Fibroblast of lung (primary cell): Measurements from ENCODE around the gene SERTAD2. TPM values are rescaled to one million over a fixed set of nuclear protein-coding genes. Genes with fewer than 3 reads are reported as not detected.

Source experiments
- DNase-seq, 2 donors: peaks; one replicate each; pipeline versions ENCODE4 v3.0.0 to v3.0.0-alpha.2; 2010; ENCODE audit warnings: low read depth in 2 of 2
- H2AFZ ChIP-seq: 2 replicates; pipeline ENCODE4 v1.5.1; 2012; ENCODE audit warnings: low read length, control low read depth, inconsistent platforms
- H3K27ac ChIP-seq: 2 replicates; pipeline ENCODE4 v1.5.1; 2011; ENCODE audit warnings: low read length, control low read depth; ENCODE audit not compliant: insufficient read depth
- H3K27me3 ChIP-seq: 2 replicates; pipeline ENCODE4 v1.5.1; 2011; ENCODE audit warnings: mild to moderate bottlenecking, low read length; ENCODE audit not compliant: control insufficient read depth, insufficient read depth
- H3K36me3 ChIP-seq: 2 replicates; pipeline ENCODE4 v1.5.1; 2011; ENCODE audit warnings: low read length; ENCODE audit not compliant: control insufficient read depth, insufficient read depth
- H3K4me1 ChIP-seq: 2 replicates; pipeline ENCODE4 v1.5.1; 2011; ENCODE audit warnings: low read length; ENCODE audit not compliant: control insufficient read depth, insufficient read depth; ENCODE audit errors: extremely low read depth
- H3K4me2 ChIP-seq: 2 replicates; pipeline ENCODE4 v1.5.1; 2011; ENCODE audit warnings: low read length, control low read depth; ENCODE audit not compliant: insufficient read depth; ENCODE audit errors: extremely low read depth
- H3K4me3 ChIP-seq, 4 experiments: fragments of 200-600 bp in 1 of 4; sonication (generic) in 1 of 4; replicated peaks in 1 of 4; 2 replicates each; pipeline ENCODE4 v1.5.1; 2011 to 2016; ENCODE audit warnings: low read length in 4 of 4, low read depth in 3 of 4, mild to moderate bottlenecking in 3 of 4, control low read depth in 2 of 4, inconsistent platforms in 1 of 4, mixed read lengths in 1 of 4; ENCODE audit not compliant: insufficient read depth in 1 of 4; ENCODE audit errors: control extremely low read depth in 1 of 4
- H3K79me2 ChIP-seq: 2 replicates; pipeline ENCODE4 v1.5.1; 2012; ENCODE audit warnings: mild to moderate bottlenecking, low read length, inconsistent platforms; ENCODE audit not compliant: control insufficient read depth, insufficient read depth
- H3K9ac ChIP-seq: 2 replicates; pipeline ENCODE4 v1.5.1; 2011; ENCODE audit warnings: mild to moderate bottlenecking, low read length, control low read depth; ENCODE audit not compliant: insufficient read depth
- H3K9me3 ChIP-seq: 2 replicates; pipeline ENCODE4 v1.5.1; 2012; ENCODE audit warnings: low read depth, low read length; ENCODE audit not compliant: control insufficient read depth, insufficient read depth
- H4K20me1 ChIP-seq: 2 replicates; pipeline ENCODE4 v1.5.1; 2011; ENCODE audit warnings: low read length; ENCODE audit not compliant: control insufficient read depth, insufficient read depth; ENCODE audit errors: extremely low read depth
- CTCF ChIP-seq, 2 donors: IDR thresholded peaks in 1 of 2; conservative IDR thresholded peaks in 1 of 2; 1 replicate in 1 of 2; 2 replicates in 1 of 2; pipeline ENCODE4 v1.5.1; 2011 to 2012; ENCODE audit warnings: low read length in 2 of 2, control low read depth in 1 of 2, inconsistent platforms in 1 of 2, low read depth in 1 of 2, mild to moderate bottlenecking in 1 of 2
- EZH2 ChIP-seq: IDR thresholded peaks from 2 replicates; pipeline ENCODE4 v1.5.1; 2012; ENCODE audit warnings: low read length, control low read depth, mild to moderate bottlenecking; ENCODE audit errors: missing control alignments
- polyA plus RNA-seq, 2 donors: library from polyadenylated mRNA; depleted of rRNA in 1 of 2; stranded (reverse) in 1 of 2; unstranded in 1 of 2; fragments of >200 nt; gene quantifications; 2 replicates each; pipeline ENCODE4 v1.2.1, GENCODE V29; 2011 to 2012; ENCODE audit warnings: missing spikeins in 1 of 2
- total RNA-seq: library from RNA; depleted of rRNA; stranded (reverse); fragments of >200 nt; gene quantifications from 2 replicates; pipeline ENCODE4 v1.2.1, GENCODE V29; 2014

The SERTAD2 gene
- total and polyA plus RNA-seq, 2 donors (not counting 1 experiment from before 2014, with no cell fraction given) = 15.2 to 16.5 TPM

GRCh38 chr2:64692401-64692800 lies 38.7 kb upstream of the SERTAD2 start:
- TF ChIP-seq EZH2 (no peak), CTCF (conservative IDR thresholded peaks at IDR 0.05 in 1 of 2, IDR thresholded peaks at IDR 0.05 in 1 of 2; ENCODE audit: low read depth in 1 of 2, low read length in 2 of 2) (no peak)
- Histone ChIP-seq H3K4me1 (no peaks in the 10 kb centered on the region), H3K9ac (no peak overlapping the region), H3K27ac (no peak overlapping the region), H3K79me2 (no peaks in the 10 kb centered on the region), H3K4me3 (no peak overlapping the region), H3K9me3 (no peaks in the 10 kb centered on the region), H2AFZ (no peak overlapping the region), H3K36me3 (no peaks in the 10 kb centered on the region), H4K20me1 (no peaks in the 10 kb centered on the region), H3K27me3 (no peaks in the 10 kb centered on the region), H3K4me2 (no peak overlapping the region)
- DNase-seq = peak; percentile 28 to 94

- no peaks in the 10 kb centered on the region for H3K36me3 ChIP-seq
These were observed 35.2 kb upstream of the SERTAD2 start for GRCh38 chr2:64688909-64689308.

GRCh38 chr2:64686283-64686956 lies 32.7 kb upstream of the SERTAD2 start:
- no peak overlapping the region for H2AFZ ChIP-seq
- DNase-seq = no peak

More at GRCh38 chr2:64688909-64689308, 35.2 kb upstream of the SERTAD2 start:
- H3K9ac ChIP-seq = no peak overlapping the region
- H3K9me3 ChIP-seq = no peaks in the 10 kb centered on the region
- TF ChIP-seq EZH2 (no peak), CTCF (conservative IDR thresholded peaks at IDR 0.05 in 1 of 2, IDR thresholded peaks at IDR 0.05 in 1 of 2; ENCODE audit: low read depth in 1 of 2, low read length in 2 of 2) (no peak)
- H3K4me1 ChIP-seq = no peaks in the 10 kb centered on the region
- no peak overlapping the region for H3K27ac ChIP-seq
- H4K20me1 ChIP-seq = no peaks in the 10 kb centered on the region
- no peak overlapping the region for H2AFZ ChIP-seq
- H3K4me2 ChIP-seq = no peak overlapping the region
- H3K27me3 ChIP-seq = no peaks in the 10 kb centered on the region
- H3K79me2 ChIP-seq = no peaks in the 10 kb centered on the region
- H3K4me3 ChIP-seq = no peak overlapping the region
- no peak for DNase-seq

More at GRCh38 chr2:64686283-64686956, 32.7 kb upstream of the SERTAD2 start:
- Histone ChIP-seq H3K4me3 (no peak overlapping the region), H3K4me1 (no peaks in the 10 kb centered on the region), H3K36me3 (no peaks in the 10 kb centered on the region), H3K9ac (no peak overlapping the region), H3K27me3 (no peaks in the 10 kb centered on the region), H3K27ac (no peak overlapping the region), H3K9me3 (no peaks in the 10 kb centered on the region), H3K79me2 (no peaks in the 10 kb centered on the region), H3K4me2 (no peak overlapping the region), H4K20me1 (no peaks in the 10 kb centered on the region)
- TF ChIP-seq CTCF (conservative IDR thresholded peaks at IDR 0.05 in 1 of 2, IDR thresholded peaks at IDR 0.05 in 1 of 2; ENCODE audit: low read depth in 1 of 2, low read length in 2 of 2) (no peak), EZH2 (no peak)
